ENCODE data around the gene TSHZ3. TPM values are rescaled to one million over a fixed set of nuclear protein-coding genes. Genes with fewer than 3 reads are reported as not detected.

TSHZ3 gene
- total and polyA plus RNA-seq, 9 of the 15 experiments (the other 6 are each of a cell fraction or from before 2014, with no cell fraction given): 0.03 to 0.13 (median 0.05) TPM; not detected in 5

GRCh38 chr19:31347354-31347753, 1.9 kb downstream of the TSHZ3 start:
- ChIA-PET CTCF (ENCODE audit: low intra/inter-chr PET ratio) (no interaction called here), POLR2A (interaction anchor here (1.6 kb wide), 1 partner anchor 14 kb away, joined by 3 read pairs; no protein-coding TSS in a partner anchor)
- peaks cover 12 to 36% of the 10 kb centered on the region in 2 experiments; a peak in 4 of 5 replicates for H3K27me3 ChIP-seq (ENCODE audit: control insufficient read depth in 2 of 2, insufficient read depth in 2 of 2, low read length in 2 of 2)
- intact Hi-C loops (cut with micrococcal nuclease) (no loop called here), in situ Hi-C loops (cut with MboI) (no loop called here)
- DNase-seq (ENCODE audit: extremely low read depth in 1 of 4, low spot score in 3 of 4): no peak
- 0% methylated on average over 3 of the region's 3 CpGs for WGBS (ENCODE audit: insufficient coverage, low coverage, missing lambda C conversion rate)
- ATAC-seq: no peak
- H3K9me3 ChIP-seq (replicated peaks; ENCODE audit: control insufficient read depth, insufficient read depth, low read depth, low read length): no peaks in the 10 kb centered on the region
- H3K4me3 ChIP-seq: no peak overlapping the region
- TF ChIP-seq ZNF274 (IDR thresholded peaks at IDR 0.05; ENCODE audit: borderline replicate concordance, low read depth, low read length) (no peak), ELK3 (CRISPR knock-in tag; IDR thresholded peaks at IDR 0.05) (no peak), ILF3 (IDR thresholded peaks at IDR 0.05; ENCODE audit: borderline replicate concordance) (no peak), FOXP1 (CRISPR knock-in tag; IDR thresholded peaks at IDR 0.05) (no peak), STAT5B (CRISPR knock-in tag; IDR thresholded peaks at IDR 0.05) (no peak), LEF1 (IDR thresholded peaks at IDR 0.05) (no peak)
- FAIRE-seq: no peak
- H3K4me2 ChIP-seq (ENCODE audit: insufficient read depth, low read length): no peak overlapping the region
- no peaks in the 10 kb centered on the region for H3K79me2 ChIP-seq (ENCODE audit: control insufficient read depth, insufficient read depth, low read length)
- H3K27ac ChIP-seq (ENCODE audit: extremely low read depth, low read depth, low read length): no peak overlapping the region
- H3K9me1 ChIP-seq (ENCODE audit: control insufficient read depth, insufficient read depth, low read length): no peaks in the 10 kb centered on the region
- no peak overlapping the region for H2AFZ ChIP-seq (ENCODE audit: low read depth, low read length)
- H3K9ac ChIP-seq (ENCODE audit: insufficient read depth in 1 of 2, low read depth in 2 of 2, low read length in 2 of 2): no peak overlapping the region
- H4K20me1 ChIP-seq (replicated peaks; ENCODE audit: control insufficient read depth, insufficient read depth, low read length): no peaks in the 10 kb centered on the region
- no TSS peak for BruUV-seq (replicated peaks)
- H3K4me1 ChIP-seq (replicated peaks in 1 of 2; ENCODE audit: control insufficient read depth in 2 of 2, insufficient read depth in 2 of 2, low read length in 2 of 2): peaks cover 0 to 29% of the 10 kb centered on the region in 2 experiments; a peak in 2 of 5 replicates
- no peaks in the 10 kb centered on the region for H3K36me3 ChIP-seq (ENCODE audit: control insufficient read depth, insufficient read depth, low read length)

Measured in K562 (cell line).